ENCODE results near the gene RNASEH2C. TPM values are rescaled to one million over a fixed set of nuclear protein-coding genes. Genes with fewer than 3 reads are reported as not detected.

Gene RNASEH2C
- total and polyA plus RNA-seq, 2 experiments from 2014 or later = 26.4 to 78.7 TPM

GRCh38 chr11:65744026-65744698 lies 23.6 kb upstream of the RNASEH2C start:
- Histone ChIP-seq H3K4me2 (no peak overlapping the region), H3K79me2 (no peaks in the 10 kb centered on the region), H3K27me3 (peaks cover 15% of the 10 kb centered on the region), H3K4me3 (no peak overlapping the region), H3K27ac (no peak overlapping the region), H3K36me3 (replicated peaks; ENCODE audit: insufficient read depth, low read depth) (no peaks in the 10 kb centered on the region), H4K20me1 (ENCODE audit: insufficient read depth, poor library complexity, severe bottlenecking) (no peaks in the 10 kb centered on the region), H2AFZ (no peak overlapping the region), H3K9me2 (replicated peaks; ENCODE audit: insufficient read depth) (no peaks in the 10 kb centered on the region), H3K9me3 (ENCODE audit: low read depth) (no peaks in the 10 kb centered on the region), H3K4me1 (ENCODE audit: insufficient read depth) (no peaks in the 10 kb centered on the region)
- WGBS (ENCODE audit: low lambda C conversion rate, missing lambda C conversion rate) = 83% methylated on average over 18 of the region's 18 CpGs
- peak; percentile 46 for DNase-seq (ENCODE audit: low spot score)
- TF ChIP-seq EZH2 (IDR thresholded peaks at IDR 0.05; ENCODE audit: borderline replicate concordance) (no peak), EZH2phosphoT487 (IDR thresholded peaks at IDR 0.05; ENCODE audit: low read depth, severe bottlenecking, unreplicated experiment) (no peak), CTCF (IDR thresholded peaks at IDR 0.05; ENCODE audit: poor library complexity) (peak; percentile 37)

GRCh38 chr11:65743681-65744025 lies 23.1 kb upstream of the RNASEH2C start:
- no peak overlapping the region for H2AFZ ChIP-seq
- H3K4me2 ChIP-seq = no peak overlapping the region
- no peaks in the 10 kb centered on the region for H3K36me3 ChIP-seq (replicated peaks; ENCODE audit: insufficient read depth, low read depth)
- no peak for DNase-seq (ENCODE audit: low spot score)
- no peaks in the 10 kb centered on the region for H3K79me2 ChIP-seq
- no peaks in the 10 kb centered on the region for H3K9me2 ChIP-seq (replicated peaks; ENCODE audit: insufficient read depth)
- no peak for TF ChIP-seq EZH2phosphoT487 (IDR thresholded peaks at IDR 0.05; ENCODE audit: low read depth, severe bottlenecking, unreplicated experiment)
- no peak for TF ChIP-seq EZH2 (IDR thresholded peaks at IDR 0.05; ENCODE audit: borderline replicate concordance)
- no peak for TF ChIP-seq CTCF (IDR thresholded peaks at IDR 0.05; ENCODE audit: poor library complexity)
- H3K27me3 ChIP-seq = peaks cover 10% of the 10 kb centered on the region
- no peak overlapping the region for H3K27ac ChIP-seq
- 78% methylated on average over 10 of the region's 10 CpGs for WGBS (ENCODE audit: low lambda C conversion rate, missing lambda C conversion rate)
- no peak overlapping the region for H3K4me3 ChIP-seq
- H3K4me1 ChIP-seq (ENCODE audit: insufficient read depth) = no peaks in the 10 kb centered on the region
- H4K20me1 ChIP-seq (ENCODE audit: insufficient read depth, poor library complexity, severe bottlenecking) = no peaks in the 10 kb centered on the region
- no peaks in the 10 kb centered on the region for H3K9me3 ChIP-seq (ENCODE audit: low read depth)

GRCh38 chr11:65742353-65742752 lies 21.8 kb upstream of the RNASEH2C start:
- Histone ChIP-seq H3K9me2 (replicated peaks; ENCODE audit: insufficient read depth) (no peaks in the 10 kb centered on the region), H3K4me1 (ENCODE audit: insufficient read depth) (no peaks in the 10 kb centered on the region), H3K27me3 (no peaks in the 10 kb centered on the region), H3K4me3 (no peak overlapping the region), H3K36me3 (replicated peaks; ENCODE audit: insufficient read depth, low read depth) (no peaks in the 10 kb centered on the region), H4K20me1 (ENCODE audit: insufficient read depth, poor library complexity, severe bottlenecking) (no peaks in the 10 kb centered on the region), H3K27ac (no peak overlapping the region), H3K4me2 (no peak overlapping the region), H3K79me2 (no peaks in the 10 kb centered on the region), H2AFZ (no peak overlapping the region), H3K9me3 (ENCODE audit: low read depth) (no peaks in the 10 kb centered on the region)
- WGBS (ENCODE audit: low lambda C conversion rate, missing lambda C conversion rate) = 81% methylated on average over 1 of the region's 1 CpG
- DNase-seq (ENCODE audit: low spot score) = no peak
- no peak for TF ChIP-seq CTCF (IDR thresholded peaks at IDR 0.05; ENCODE audit: poor library complexity)
- no peak for TF ChIP-seq EZH2 (IDR thresholded peaks at IDR 0.05; ENCODE audit: borderline replicate concordance)
- no peak for TF ChIP-seq EZH2phosphoT487 (IDR thresholded peaks at IDR 0.05; ENCODE audit: low read depth, severe bottlenecking, unreplicated experiment)

Data from hepatocyte (in vitro differentiated cells).